Mesothelial cell of epicardium (in vitro differentiated cells): ENCODE measurements around the gene NME1. TPM values are rescaled to one million over a fixed set of nuclear protein-coding genes. Genes with fewer than 3 reads are reported as not detected.

Experiments
- DNase-seq, 2 experiments: peaks; one replicate each; pipeline ENCODE4 v3.0.0; 2021; ENCODE audit warnings: low spot score in 2 of 2; ENCODE audit not compliant: unreplicated experiment in 2 of 2
- H3K27ac Mint-ChIP-seq: 2 replicates; pipeline ENCODE4 v1.8.0; 2021; ENCODE audit warnings: mixed read lengths
- H3K27me3 Mint-ChIP-seq: 2 replicates; pipeline ENCODE4 v1.8.0; 2021; ENCODE audit warnings: low read depth, mixed read lengths
- H3K36me3 Mint-ChIP-seq: 2 replicates; pipeline ENCODE4 v1.8.0; 2021; ENCODE audit warnings: mixed read lengths
- H3K4me1 Mint-ChIP-seq: 2 replicates; pipeline ENCODE4 v1.8.0; 2021; ENCODE audit warnings: mixed read lengths
- H3K4me3 Mint-ChIP-seq: 2 replicates; pipeline ENCODE4 v1.8.0; 2021; ENCODE audit warnings: mild to moderate bottlenecking, moderate library complexity, mixed read lengths
- H3K9me3 Mint-ChIP-seq: 2 replicates; pipeline ENCODE4 v1.8.0; 2021; ENCODE audit warnings: mixed read lengths
- total RNA-seq: library from RNA; stranded (reverse); gene quantifications from 3 replicates; pipeline ENCODE4 v1.2.1, GENCODE V29; 2021
- TF ChIP-seq, protein P1 (sequence below): fragments of 200-600 bp; sonication (generic); IDR thresholded peaks from one replicate; pipeline ENCODE4 v1.5.0; 2021; ENCODE audit warnings: antibody characterized with exemption; ENCODE audit not compliant: unreplicated experiment

Gene NME1
- total RNA-seq, 1 donor from 2014 or later = 114 TPM

DNA sequence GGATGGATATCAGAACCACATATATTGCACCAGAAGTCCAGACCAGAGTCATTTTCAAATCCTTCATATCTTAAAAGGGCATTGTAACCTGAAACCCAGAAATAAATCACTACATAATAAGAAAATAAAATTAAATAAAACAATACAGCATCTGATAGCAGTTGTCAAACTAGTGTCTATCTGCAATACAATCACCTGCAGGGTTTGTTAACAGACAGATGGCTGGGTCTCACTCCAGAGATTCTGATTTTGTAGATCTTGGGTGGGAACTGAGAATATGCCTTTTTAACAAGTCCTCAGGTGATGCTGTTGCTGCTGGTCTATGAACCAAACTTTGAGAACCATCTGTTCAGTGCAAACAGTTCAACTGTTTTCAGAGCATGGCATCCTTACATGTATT is 50.5 kb downstream of the NME1 start:
- DNase-seq = no peak
- no peaks in the 10 kb centered on the region for H3K4me1 Mint-ChIP-seq
- peaks cover 30% of the 10 kb centered on the region for H3K36me3 Mint-ChIP-seq
- H3K27me3 Mint-ChIP-seq = no peaks in the 10 kb centered on the region
- no peak overlapping the region for H3K4me3 Mint-ChIP-seq
- no peak overlapping the region for H3K27ac Mint-ChIP-seq
- TF ChIP-seq, protein P1, sequence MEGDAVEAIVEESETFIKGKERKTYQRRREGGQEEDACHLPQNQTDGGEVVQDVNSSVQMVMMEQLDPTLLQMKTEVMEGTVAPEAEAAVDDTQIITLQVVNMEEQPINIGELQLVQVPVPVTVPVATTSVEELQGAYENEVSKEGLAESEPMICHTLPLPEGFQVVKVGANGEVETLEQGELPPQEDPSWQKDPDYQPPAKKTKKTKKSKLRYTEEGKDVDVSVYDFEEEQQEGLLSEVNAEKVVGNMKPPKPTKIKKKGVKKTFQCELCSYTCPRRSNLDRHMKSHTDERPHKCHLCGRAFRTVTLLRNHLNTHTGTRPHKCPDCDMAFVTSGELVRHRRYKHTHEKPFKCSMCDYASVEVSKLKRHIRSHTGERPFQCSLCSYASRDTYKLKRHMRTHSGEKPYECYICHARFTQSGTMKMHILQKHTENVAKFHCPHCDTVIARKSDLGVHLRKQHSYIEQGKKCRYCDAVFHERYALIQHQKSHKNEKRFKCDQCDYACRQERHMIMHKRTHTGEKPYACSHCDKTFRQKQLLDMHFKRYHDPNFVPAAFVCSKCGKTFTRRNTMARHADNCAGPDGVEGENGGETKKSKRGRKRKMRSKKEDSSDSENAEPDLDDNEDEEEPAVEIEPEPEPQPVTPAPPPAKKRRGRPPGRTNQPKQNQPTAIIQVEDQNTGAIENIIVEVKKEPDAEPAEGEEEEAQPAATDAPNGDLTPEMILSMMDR = no peak
- H3K9me3 Mint-ChIP-seq = no peaks in the 10 kb centered on the region

Other genes starting within 250 kb of the NME1 start
- gene SPAG9, start 32.7 kb upstream of the NME1 start, total RNA-seq = 67.0 to 74.3 TPM (median 72.9 TPM) in 3 replicates
- gene NME2, start 12.9 kb downstream of the NME1 start, total RNA-seq = 381 to 412 TPM (median 390 TPM) in 3 replicates
- gene MBTD1, start 106.5 kb downstream of the NME1 start, total RNA-seq = 40.0 to 43.0 TPM (median 40.1 TPM) in 3 replicates
- gene UTP18, start 107.0 kb downstream of the NME1 start, total RNA-seq = 30.5 to 32.7 TPM (median 31.1 TPM) in 3 replicates